Germinal center (tissue), 1 donor: ENCODE data around the gene TMEM258.

Source experiments
- DNase-seq: peaks from one replicate; pipeline ENCODE4 v3.0.0; 2012; ENCODE audit warnings: mixed read lengths, low spot score

TMEM258 gene

DNA sequence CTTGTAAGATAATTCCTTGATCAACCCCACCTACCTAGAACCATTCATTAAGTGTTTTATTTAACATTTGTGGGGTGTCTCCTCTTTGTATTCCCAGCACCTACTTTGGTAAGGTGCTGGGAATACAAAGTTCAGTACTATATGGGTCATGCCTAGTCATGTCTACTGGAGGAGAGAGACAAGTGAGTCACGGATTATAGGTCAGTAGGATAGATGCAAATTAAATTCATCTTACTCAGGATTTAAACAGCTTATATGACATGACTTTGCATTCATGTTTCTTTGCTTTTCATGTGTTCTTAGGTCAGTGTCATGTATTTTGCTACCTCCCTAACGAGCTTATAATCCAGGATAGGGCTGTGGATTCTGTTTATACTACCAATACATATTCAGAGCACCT lies 27.8 kb upstream of the TMEM258 start:
- no peak for DNase-seq

DNA sequence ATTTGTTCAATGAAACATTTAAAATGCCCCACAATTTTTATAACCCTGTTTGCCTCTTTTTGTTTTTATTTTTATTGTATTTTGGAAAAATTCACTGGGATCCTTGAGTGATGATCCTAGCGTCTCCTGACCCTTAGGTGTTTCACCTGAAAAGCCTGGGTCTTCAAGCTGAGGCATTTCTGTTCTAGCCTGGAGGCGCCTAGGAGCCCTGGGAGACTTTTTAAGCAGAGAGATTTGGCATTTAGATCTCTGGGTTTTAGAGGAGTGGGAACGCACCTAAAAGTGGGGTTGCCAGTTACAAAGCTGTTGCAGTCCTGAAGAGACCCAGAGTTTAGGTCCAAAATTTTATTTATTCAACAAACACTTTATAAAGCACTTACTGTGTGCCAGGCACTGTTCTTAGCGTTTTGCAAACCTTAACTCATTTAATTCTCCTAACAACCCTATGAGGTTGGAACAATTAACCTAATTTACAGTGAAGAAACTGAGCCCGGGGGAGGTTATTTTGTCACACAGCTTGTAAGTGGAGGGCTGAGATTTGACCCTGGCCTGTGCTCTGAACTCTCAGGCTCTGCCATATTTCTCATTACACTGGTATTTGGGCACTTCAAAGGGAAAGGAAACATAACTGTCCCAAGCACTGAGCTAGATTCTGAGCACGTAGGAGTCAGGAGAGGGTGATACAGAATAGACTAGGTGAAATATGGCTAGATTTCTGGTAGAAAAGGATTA lies 25.2 kb upstream of the TMEM258 start:
- DNase-seq, result no peak

GRCh38 chr11:61816736-61817455 lies 24.5 kb upstream of the TMEM258 start, which contains the start of gene FADS1:
TSS of gene FADS1 (minus strand) at chr11:61817003. CDS start at chr11:61816929, 74 bp downstream.
- DNase-seq, result peak; percentile 88

GRCh38 chr11:61815790-61816735 lies 23.7 kb upstream of the TMEM258 start:
- DNase-seq, result peak; percentile 77

DNA sequence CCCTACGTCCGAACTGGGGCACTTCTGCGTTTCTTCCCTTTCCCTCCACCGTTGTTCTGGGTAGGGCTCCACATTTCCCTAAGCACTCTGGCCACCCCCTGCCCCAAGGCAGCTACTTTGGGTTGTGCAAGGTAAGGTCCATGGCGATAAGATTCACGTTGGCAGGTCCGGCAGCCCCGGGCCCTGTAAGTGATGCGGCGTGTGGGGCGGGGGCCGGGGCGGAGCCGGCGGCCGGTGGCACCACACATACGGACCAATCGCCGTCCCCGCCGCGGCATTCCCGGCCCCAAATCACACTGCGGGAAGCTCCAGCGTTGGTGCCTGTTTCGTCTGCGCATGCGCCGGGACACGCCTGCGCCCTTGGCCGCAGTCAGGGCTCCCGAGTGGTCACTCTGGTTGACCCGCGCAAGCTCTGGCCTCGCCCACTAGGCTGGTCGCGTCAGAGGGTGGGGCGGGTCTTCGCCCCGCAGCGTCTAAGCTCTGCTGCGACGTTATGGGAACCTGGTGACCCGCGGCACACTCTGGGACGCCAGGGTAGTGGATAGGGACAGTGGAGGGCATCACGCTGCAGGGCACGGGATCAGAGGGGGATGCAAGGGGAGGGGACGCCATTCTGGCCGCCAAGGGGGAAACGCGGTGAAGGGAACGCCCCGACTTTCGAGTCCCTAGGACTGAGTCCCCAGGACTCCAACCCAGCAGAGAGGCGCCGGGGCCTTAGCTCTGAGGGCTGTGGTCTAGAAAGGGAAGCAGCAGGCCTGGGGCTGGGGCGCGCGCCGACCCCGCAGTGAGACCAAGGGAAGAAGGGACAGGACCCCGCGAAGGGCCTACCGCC lies 22.8 kb upstream of the TMEM258 start:
- peak; percentile 57 for DNase-seq

GRCh38 chr11:61814247-61814957 lies 22.0 kb upstream of the TMEM258 start:
- no peak for DNase-seq

GRCh38 chr11:61812736-61813411 lies 20.5 kb upstream of the TMEM258 start:
- DNase-seq, result no peak

GRCh38 chr11:61811831-61812230 lies 19.4 kb upstream of the TMEM258 start:
- DNase-seq, result no peak

DNA sequence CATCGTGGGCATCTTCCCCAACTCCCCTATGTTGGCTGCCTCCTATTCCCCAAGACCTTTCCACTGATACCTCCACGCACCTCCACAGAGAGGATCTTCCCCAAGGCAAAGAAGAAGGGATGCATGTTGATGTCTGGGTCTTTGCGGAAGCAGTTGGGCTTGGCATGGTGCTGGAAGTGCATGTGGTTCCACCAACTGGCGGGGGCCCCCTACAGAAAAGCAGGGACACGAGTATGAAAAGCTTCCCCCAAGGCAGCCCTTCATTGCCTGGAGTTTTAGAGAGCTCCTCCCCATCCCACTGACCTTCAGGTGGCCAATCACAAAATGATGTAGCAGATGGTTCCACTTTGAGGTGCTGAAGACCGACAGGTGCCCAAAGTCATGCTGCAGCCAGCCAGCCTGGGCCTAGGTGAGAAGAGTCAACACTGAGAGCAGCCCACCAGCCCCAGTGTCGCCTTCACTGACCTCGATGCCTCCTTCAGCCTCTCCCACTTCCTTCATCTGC lies 18.3 kb upstream of the TMEM258 start:
- DNase-seq, result no peak

DNA sequence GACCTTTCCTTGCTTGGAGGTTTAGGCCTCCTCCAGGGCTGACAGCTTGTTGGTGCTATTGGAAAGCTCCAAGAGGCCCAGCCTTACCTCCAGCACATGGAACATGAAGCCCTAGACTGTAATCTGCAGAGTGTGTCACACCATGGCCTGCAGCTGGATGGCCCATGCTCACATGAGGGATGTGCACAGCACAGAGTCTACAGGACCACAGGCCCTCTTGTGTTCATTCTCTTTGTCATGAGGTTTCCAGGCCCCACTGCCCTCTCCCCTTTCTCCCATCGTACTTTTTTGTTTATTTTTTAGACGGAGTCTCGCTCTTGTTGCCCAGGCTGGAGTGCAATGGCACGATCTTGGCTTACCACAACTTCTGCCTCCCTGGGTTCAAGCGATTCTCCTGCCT lies 14.4 kb upstream of the TMEM258 start:
- no peak for DNase-seq

GRCh38 chr11:61805146-61805545 lies 12.7 kb upstream of the TMEM258 start:
- no peak for DNase-seq

- no peak for DNase-seq
These were observed 11.7 kb upstream of the TMEM258 start for GRCh38 chr11:61803889-61804647.

DNA sequence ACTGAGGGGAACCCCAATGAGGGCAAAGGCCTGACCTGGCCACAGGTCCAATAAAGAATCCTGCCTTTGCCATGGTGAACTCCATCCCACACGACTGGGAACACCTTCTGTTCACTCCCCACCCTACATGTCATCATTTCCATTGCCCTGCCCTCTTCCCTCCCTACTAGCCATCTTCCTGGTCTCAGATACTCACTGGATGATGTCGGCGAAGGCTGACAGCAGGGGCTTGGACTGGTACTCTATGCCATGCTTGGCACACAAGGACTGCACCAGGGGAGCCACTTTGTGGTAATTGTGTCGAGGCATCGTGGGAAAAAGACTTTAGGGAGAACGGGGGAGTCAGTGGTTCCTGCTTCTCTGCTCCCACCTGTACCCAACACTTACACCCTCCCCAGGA lies 10.2 kb upstream of the TMEM258 start:
- DNase-seq, result no peak

GRCh38 chr11:61800331-61801281 lies 8.2 kb upstream of the TMEM258 start:
- DNase-seq, result no peak

- DNase-seq, result no peak
These were observed 7.4 kb upstream of the TMEM258 start for GRCh38 chr11:61799665-61800284.

DNA sequence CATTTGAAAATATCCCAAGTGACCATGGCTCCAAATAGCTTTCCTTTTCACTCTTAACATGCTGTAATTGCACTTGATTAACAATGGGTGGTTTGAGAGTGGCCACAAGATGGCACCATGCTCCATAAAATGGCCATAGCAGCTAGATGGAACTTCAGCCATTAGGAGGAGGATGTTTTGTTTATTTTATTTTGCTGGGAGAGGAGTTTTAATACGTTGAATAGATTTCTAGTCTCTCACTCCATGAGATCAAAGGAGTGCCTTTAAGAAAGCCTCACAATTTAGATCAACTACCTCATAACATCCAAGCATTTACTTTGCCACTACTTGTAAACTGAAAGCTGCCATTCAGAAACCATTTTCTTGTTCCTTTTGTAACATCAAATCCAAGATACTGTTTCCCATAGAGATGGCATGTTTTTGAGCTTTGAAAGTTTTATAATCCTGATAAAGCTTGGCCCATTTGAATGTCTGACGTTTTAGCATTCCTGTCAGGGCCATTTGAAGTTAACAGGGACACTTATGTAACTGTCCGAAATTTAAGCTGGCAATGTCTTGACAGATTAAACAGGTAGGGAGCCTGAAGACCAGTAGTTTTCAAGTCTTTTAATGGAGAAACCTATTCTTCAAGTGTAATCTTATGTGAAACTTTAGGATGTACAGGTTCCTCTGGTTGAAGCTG lies 5.0 kb upstream of the TMEM258 start:
- peak; percentile 68 for DNase-seq
